Neural progenitor cell (in vitro differentiated cells): ENCODE data around the gene CBL. TPM values are rescaled to one million over a fixed set of nuclear protein-coding genes. Genes with fewer than 3 reads are reported as not detected.

ENCODE experiments used
- DNase-seq: peaks from one replicate; pipeline ENCODE4 v3.0.0-alpha.2; 2016; ENCODE audit warnings: low spot score
- H2AFZ ChIP-seq: fragments of 200-600 bp; sonication (generic); replicated peaks from 2 replicates; pipeline ENCODE4 v1.6.1; 2016; ENCODE audit warnings: antibody characterized with exemption
- H3F3A ChIP-seq: fragments of 200-600 bp; sonication (generic); 2 replicates; pipeline ENCODE4 v1.6.1; 2016; ENCODE audit warnings: antibody characterized with exemption, low read depth
- H3K27ac ChIP-seq: fragments of 200-600 bp; sonication (generic); 2 replicates; pipeline ENCODE4 v1.5.1; 2016; ENCODE audit warnings: mild to moderate bottlenecking
- H3K27me3 ChIP-seq: fragments of 200-600 bp; sonication (generic); 2 replicates; pipeline ENCODE4 v1.6.1; 2016; ENCODE audit warnings: mild to moderate bottlenecking, moderate library complexity
- H3K36me3 ChIP-seq: fragments of 200-600 bp; sonication (generic); 2 replicates; pipeline ENCODE4 v1.5.1; 2016
- H3K4me1 ChIP-seq: fragments of 200-600 bp; sonication (generic); 2 replicates; pipeline ENCODE4 v1.6.1; 2016; ENCODE audit warnings: mixed run types
- H3K4me2 ChIP-seq: fragments of 200-600 bp; sonication (generic); 2 replicates; pipeline ENCODE4 v1.6.1; 2016
- H3K4me3 ChIP-seq: fragments of 200-600 bp; sonication (generic); 2 replicates; pipeline ENCODE4 v1.5.1; 2016
- H3K79me2 ChIP-seq: fragments of 200-600 bp; sonication (generic); 2 replicates; pipeline ENCODE4 v1.6.1; 2016; ENCODE audit warnings: low read depth
- H3K9ac ChIP-seq: fragments of 200-600 bp; sonication (generic); 2 replicates; pipeline ENCODE4 v1.6.1; 2016
- H3K9me3 ChIP-seq: fragments of 200-600 bp; sonication (generic); 2 replicates; pipeline ENCODE4 v1.5.1; 2016; ENCODE audit warnings: low read depth
- H4K20me1 ChIP-seq: fragments of 200-600 bp; sonication (generic); 2 replicates; pipeline ENCODE4 v1.6.1; 2016; ENCODE audit warnings: low read depth
- H3K27ac Mint-ChIP-seq: 3 replicates; pipeline ENCODE4 v1.8.0; 2021; ENCODE audit warnings: mixed read lengths
- H3K27me3 Mint-ChIP-seq: 2 replicates; pipeline ENCODE4 v1.8.0; 2022; ENCODE audit warnings: low read depth, mild to moderate bottlenecking, inconsistent platforms, moderate library complexity, mixed read lengths; ENCODE audit not compliant: insufficient read depth
- H3K36me3 Mint-ChIP-seq: 3 replicates; pipeline ENCODE4 v1.8.0; 2021; ENCODE audit warnings: mixed read lengths
- H3K4me1 Mint-ChIP-seq: 3 replicates; pipeline ENCODE4 v1.8.0; 2021; ENCODE audit warnings: mixed read lengths
- H3K4me3 Mint-ChIP-seq: 3 replicates; pipeline ENCODE4 v1.8.0; 2021; ENCODE audit warnings: mild to moderate bottlenecking, moderate library complexity, mixed read lengths
- H3K9me3 Mint-ChIP-seq: 3 replicates; pipeline ENCODE4 v1.8.0; 2020; ENCODE audit warnings: mixed read lengths
- EZH2 ChIP-seq: fragments of 200-600 bp; sonication (generic); IDR thresholded peaks from 2 replicates; pipeline ENCODE4 v1.6.1; 2017; ENCODE audit warnings: antibody characterized with exemption, mild to moderate bottlenecking, moderate library complexity
- EZH2phosphoT487 ChIP-seq: fragments of 200-600 bp; sonication (generic); IDR thresholded peaks from 2 replicates; pipeline ENCODE4 v1.6.1; 2017; ENCODE audit warnings: antibody characterized with exemption
- total RNA-seq: library from RNA; depleted of rRNA; stranded (reverse); fragments of >200 nt; gene quantifications from 2 replicates; pipeline ENCODE4 v1.2.3, GENCODE V29; 2015; ENCODE audit warnings: low replicate concordance
- TF ChIP-seq, protein P1 (sequence below): fragments of 200-600 bp; sonication (generic); IDR thresholded peaks from 2 replicates; pipeline ENCODE4 v1.5.1; 2017; ENCODE audit warnings: antibody characterized with exemption, mild to moderate bottlenecking

The CBL gene
- total RNA-seq, 1 donor from 2014 or later = 20.7 TPM

DNA sequence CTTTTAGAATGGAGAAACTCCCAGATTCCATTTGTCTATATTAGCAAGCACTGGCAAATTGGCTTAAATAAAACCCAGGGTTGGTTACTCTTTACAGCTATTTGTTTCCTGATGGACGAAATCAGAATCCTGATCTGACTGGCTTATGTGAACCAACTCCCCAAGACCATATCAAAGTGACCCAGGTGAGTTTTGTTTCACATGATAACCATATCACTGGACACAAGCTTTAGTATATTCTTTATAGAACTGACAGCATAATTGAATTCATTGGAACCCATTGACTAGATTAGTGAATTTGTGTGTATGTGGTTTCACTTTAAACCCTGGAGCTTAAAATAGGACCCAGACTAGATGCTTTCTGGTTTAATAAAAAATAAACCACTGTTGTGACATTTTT, 71.5 kb downstream of the CBL start:
- no peaks in the 10 kb centered on the region for H3K79me2 ChIP-seq
- no peaks in the 10 kb centered on the region for H3K4me1 Mint-ChIP-seq
- H3K4me3 ChIP-seq = no peak overlapping the region
- peaks cover 22% of the 10 kb centered on the region for H3K36me3 Mint-ChIP-seq
- H2AFZ ChIP-seq = no peak overlapping the region
- H3K27me3 ChIP-seq = no peaks in the 10 kb centered on the region
- no peaks in the 10 kb centered on the region for H3K9me3 Mint-ChIP-seq
- no peak overlapping the region for H3K4me2 ChIP-seq
- peaks cover 3% of the 10 kb centered on the region for H3K27me3 Mint-ChIP-seq
- no peak overlapping the region for H3K27ac ChIP-seq
- no peaks in the 10 kb centered on the region for H3K4me1 ChIP-seq
- TF ChIP-seq, protein P1, sequence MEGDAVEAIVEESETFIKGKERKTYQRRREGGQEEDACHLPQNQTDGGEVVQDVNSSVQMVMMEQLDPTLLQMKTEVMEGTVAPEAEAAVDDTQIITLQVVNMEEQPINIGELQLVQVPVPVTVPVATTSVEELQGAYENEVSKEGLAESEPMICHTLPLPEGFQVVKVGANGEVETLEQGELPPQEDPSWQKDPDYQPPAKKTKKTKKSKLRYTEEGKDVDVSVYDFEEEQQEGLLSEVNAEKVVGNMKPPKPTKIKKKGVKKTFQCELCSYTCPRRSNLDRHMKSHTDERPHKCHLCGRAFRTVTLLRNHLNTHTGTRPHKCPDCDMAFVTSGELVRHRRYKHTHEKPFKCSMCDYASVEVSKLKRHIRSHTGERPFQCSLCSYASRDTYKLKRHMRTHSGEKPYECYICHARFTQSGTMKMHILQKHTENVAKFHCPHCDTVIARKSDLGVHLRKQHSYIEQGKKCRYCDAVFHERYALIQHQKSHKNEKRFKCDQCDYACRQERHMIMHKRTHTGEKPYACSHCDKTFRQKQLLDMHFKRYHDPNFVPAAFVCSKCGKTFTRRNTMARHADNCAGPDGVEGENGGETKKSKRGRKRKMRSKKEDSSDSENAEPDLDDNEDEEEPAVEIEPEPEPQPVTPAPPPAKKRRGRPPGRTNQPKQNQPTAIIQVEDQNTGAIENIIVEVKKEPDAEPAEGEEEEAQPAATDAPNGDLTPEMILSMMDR = no peak
- no peak for TF ChIP-seq EZH2
- TF ChIP-seq EZH2phosphoT487 = no peak
- no peak overlapping the region for H3K9ac ChIP-seq
- no peaks in the 10 kb centered on the region for H4K20me1 ChIP-seq
- no peak overlapping the region for H3K27ac Mint-ChIP-seq
- H3K4me3 Mint-ChIP-seq = no peak overlapping the region
- no peak for DNase-seq
- H3K36me3 ChIP-seq = peaks cover 7% of the 10 kb centered on the region
- H3K9me3 ChIP-seq = no peaks in the 10 kb centered on the region
- no peaks in the 10 kb centered on the region for H3F3A ChIP-seq

DNA sequence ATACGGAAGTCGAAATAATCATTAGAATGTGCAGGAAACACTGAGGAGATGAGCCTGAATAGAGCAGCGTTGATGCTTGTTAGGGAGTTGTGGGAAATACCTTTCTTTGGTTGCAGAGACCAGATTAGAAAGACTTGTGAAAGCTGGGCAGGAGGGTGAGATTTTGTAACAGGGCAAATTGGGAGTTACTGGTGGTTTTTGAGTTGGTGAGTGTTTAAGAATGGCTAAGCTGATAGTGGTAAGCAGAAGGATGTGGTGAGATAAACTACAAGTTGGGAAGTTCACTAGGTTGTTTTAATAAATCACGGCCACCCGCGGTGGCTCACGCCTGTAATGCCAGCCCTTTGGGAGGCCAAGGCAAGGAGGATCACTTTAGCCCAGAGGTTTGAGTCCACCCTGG, 76.4 kb downstream of the CBL start:
- no peak overlapping the region for H3K4me3 ChIP-seq
- Mint-ChIP-seq H3K9me3 (no peaks in the 10 kb centered on the region), H3K27me3 (no peaks in the 10 kb centered on the region), H3K36me3 (peaks cover 21% of the 10 kb centered on the region), H3K27ac (no peak overlapping the region), H3K4me1 (no peaks in the 10 kb centered on the region), H3K4me3 (no peak overlapping the region)
- no peaks in the 10 kb centered on the region for H3F3A ChIP-seq
- H3K27ac ChIP-seq = no peak overlapping the region
- TF ChIP-seq, protein P1 = no peak
- no peak for TF ChIP-seq EZH2phosphoT487
- no peak for TF ChIP-seq EZH2
- no peaks in the 10 kb centered on the region for H3K27me3 ChIP-seq
- H3K36me3 ChIP-seq = peaks cover 7% of the 10 kb centered on the region
- no peaks in the 10 kb centered on the region for H4K20me1 ChIP-seq
- no peak overlapping the region for H3K9ac ChIP-seq
- no peaks in the 10 kb centered on the region for H3K79me2 ChIP-seq
- H3K9me3 ChIP-seq = no peaks in the 10 kb centered on the region
- H3K4me2 ChIP-seq = no peak overlapping the region
- H3K4me1 ChIP-seq = no peaks in the 10 kb centered on the region
- no peak for DNase-seq
- no peak overlapping the region for H2AFZ ChIP-seq

DNA sequence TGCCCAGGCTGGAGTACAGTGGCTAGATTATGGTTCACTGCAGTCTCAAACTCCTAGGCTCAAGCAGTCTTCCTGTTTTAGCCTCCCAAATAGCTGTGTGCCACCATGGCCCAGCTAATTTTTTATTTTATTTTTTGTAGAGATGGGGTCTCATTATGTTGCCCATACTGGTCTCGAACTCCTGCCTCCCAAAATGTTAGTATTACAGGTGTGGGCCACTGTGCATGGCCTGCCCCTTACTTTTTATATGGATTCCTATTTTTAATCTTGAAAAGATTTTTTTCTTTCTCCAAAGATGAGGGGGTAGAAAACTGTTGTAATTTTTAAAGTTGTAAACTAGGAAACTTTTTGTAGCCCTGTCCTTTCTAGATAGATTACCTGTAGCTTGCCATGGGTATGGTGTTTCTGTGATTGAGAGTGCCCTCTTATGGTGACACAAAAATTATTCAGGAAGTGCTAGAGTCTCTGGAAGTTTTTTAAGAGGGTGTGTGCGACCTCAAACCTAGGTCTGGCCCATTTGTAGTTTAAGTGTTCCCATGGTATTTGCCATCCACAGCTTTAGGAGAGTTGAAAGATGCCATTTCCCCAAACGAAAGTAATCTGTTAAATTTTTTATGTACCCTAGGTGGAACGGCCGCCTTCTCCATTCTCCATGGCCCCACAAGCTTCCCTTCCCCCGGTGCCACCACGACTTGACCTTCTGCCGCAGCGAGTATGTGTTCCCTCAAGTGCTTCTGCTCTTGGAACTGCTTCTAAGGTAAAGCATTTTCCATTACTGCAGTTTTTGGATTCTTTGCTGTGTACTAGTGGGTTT, 78.4 kb downstream of the CBL start:
- H3K4me1 Mint-ChIP-seq = no peaks in the 10 kb centered on the region
- no peak for TF ChIP-seq EZH2phosphoT487
- TF ChIP-seq, protein P1 = peak; percentile 59
- TF ChIP-seq EZH2 = no peak
- no peak overlapping the region for H3K4me2 ChIP-seq
- H3K79me2 ChIP-seq = no peaks in the 10 kb centered on the region
- H4K20me1 ChIP-seq = no peaks in the 10 kb centered on the region
- no peaks in the 10 kb centered on the region for H3F3A ChIP-seq
- H3K36me3 Mint-ChIP-seq = peaks cover 18% of the 10 kb centered on the region
- no peaks in the 10 kb centered on the region for H3K27me3 ChIP-seq
- H3K27ac Mint-ChIP-seq = no peak overlapping the region
- peaks cover 6% of the 10 kb centered on the region for H3K36me3 ChIP-seq
- H3K9me3 Mint-ChIP-seq = no peaks in the 10 kb centered on the region
- H3K27me3 Mint-ChIP-seq = no peaks in the 10 kb centered on the region
- no peak overlapping the region for H2AFZ ChIP-seq
- H3K4me3 ChIP-seq = no peak overlapping the region
- H3K27ac ChIP-seq = no peak overlapping the region
- no peaks in the 10 kb centered on the region for H3K9me3 ChIP-seq
- peak; percentile 19 for DNase-seq
- H3K4me3 Mint-ChIP-seq = no peak overlapping the region
- no peak overlapping the region for H3K9ac ChIP-seq
- no peaks in the 10 kb centered on the region for H3K4me1 ChIP-seq
